NT2/D1 (cell line): ENCODE measurements around the gene CTPS2.

Source experiments
- SUZ12 ChIP-seq: IDR thresholded peaks from 2 replicates; pipeline ENCODE4 v1.6.1; 2011; ENCODE audit not compliant: insufficient read length, insufficient read depth; ENCODE audit errors: extremely low read depth
- YY1 ChIP-seq: IDR thresholded peaks from 2 replicates; pipeline ENCODE4 v1.6.1; 2011; ENCODE audit not compliant: insufficient read length, insufficient read depth

DNA sequence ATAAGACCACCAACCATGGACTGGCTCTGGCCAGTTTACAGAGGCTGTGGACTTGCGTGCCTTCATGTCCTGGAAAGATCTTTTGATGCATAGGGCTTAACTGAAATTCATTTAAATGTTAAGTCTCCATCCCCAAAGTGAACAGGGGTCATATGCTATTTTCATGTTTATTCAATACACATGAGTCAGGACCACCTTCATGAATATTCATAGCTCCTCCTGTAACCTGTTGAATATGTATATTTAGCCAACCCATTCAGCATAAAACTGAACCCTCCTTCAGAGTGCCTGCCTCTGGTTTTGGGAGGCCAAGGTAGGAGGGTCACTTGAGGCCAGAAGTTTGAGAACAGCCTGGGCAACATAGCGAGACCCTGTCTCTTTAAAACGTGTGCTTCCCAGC is 7.1 kb downstream of the CTPS2 start:
- TF ChIP-seq SUZ12: no peak
- no peak for TF ChIP-seq YY1
